K562 (cell line): ENCODE results near the gene STARD6. TPM values are rescaled to one million over a fixed set of nuclear protein-coding genes. Genes with fewer than 3 reads are reported as not detected.

Experiments
- ELF2 ChIP-seq: fragments of 250-450 bp; sonication (Bioruptor Pico); IDR thresholded peaks from 2 replicates; pipeline ENCODE4 v1.5.0; 2021; ENCODE audit warnings: mild to moderate bottlenecking
- HDGF ChIP-seq: fragments of 450-650 bp; IDR thresholded peaks from 2 replicates; pipeline ENCODE4 v1.6.1; 2016
- KDM1A ChIP-seq, 2 experiments: fragments of 450-650 bp; IDR thresholded peaks; 2 replicates each; pipeline ENCODE4 v1.6.1; 2016; ENCODE audit warnings: mild to moderate bottlenecking in 2 of 2
- LCOR ChIP-seq: sonication (generic); formaldehyde crosslinking; IDR thresholded peaks from 2 replicates; pipeline ENCODE4 v1.8.0; 2022; ENCODE audit warnings: mild to moderate bottlenecking, missing genetic modification reagents
- MLX ChIP-seq, 2 experiments: fragments of 450-650 bp in 1 of 2; sonication (generic) in 1 of 2; formaldehyde crosslinking; conservative IDR thresholded peaks; 2 replicates each; pipeline versions ENCODE4 v1.4.0 to v1.8.1; 2020 to 2022; ENCODE audit warnings: mild to moderate bottlenecking in 1 of 2, missing genetic modification reagents in 1 of 2
- REST ChIP-seq, 2 experiments: fragments of 450-650 bp; formaldehyde crosslinking in 1 of 2; IDR thresholded peaks; 2 replicates each; pipeline versions ENCODE4 v1.4.0 to v1.6.1; 2014 to 2020; ENCODE audit warnings: mild to moderate bottlenecking in 2 of 2, borderline replicate concordance in 1 of 2, low read depth in 1 of 2
- SRF ChIP-seq, 2 experiments: fragments of 250-450, 450-650 bp in 1 of 2; sonication (Bioruptor Pico) in 1 of 2; sonication (generic) in 1 of 2; formaldehyde crosslinking; IDR thresholded peaks; 2 replicates each; pipeline versions ENCODE4 v1.5.0 to v1.5.1; 2020 to 2022; ENCODE audit warnings: mild to moderate bottlenecking in 1 of 2, missing genetic modification reagents in 1 of 2
- SRSF3 ChIP-seq: fragments of 200-400 bp; formaldehyde crosslinking; IDR thresholded peaks from 2 replicates; pipeline ENCODE4 v1.6.1; 2016; ENCODE audit warnings: mild to moderate bottlenecking, low read length, moderate library complexity; ENCODE audit not compliant: insufficient read depth
- THAP12 ChIP-seq: fragments of 250-450 bp; sonication (Bioruptor Pico); IDR thresholded peaks from 2 replicates; pipeline ENCODE4 v1.9.0; 2021; ENCODE audit warnings: mild to moderate bottlenecking, inconsistent platforms
- TRIM28 ChIP-seq: fragments of 450-650 bp; IDR thresholded peaks from 2 replicates; pipeline ENCODE4 v1.6.1; 2017
- U2AF2 ChIP-seq: fragments of 200-400 bp; formaldehyde crosslinking; optimal IDR thresholded peaks from 2 replicates; pipeline ENCODE3; 2017; ENCODE audit warnings: low read depth, mild to moderate bottlenecking, low read length
- ZNF384 ChIP-seq: IDR thresholded peaks from 2 replicates; pipeline ENCODE4 v1.6.1; 2012; ENCODE audit warnings: low read depth, low read length, improper control_type of control experiment
- ZNF655 ChIP-seq: fragments of 250-450 bp; sonication (Bioruptor Pico); IDR thresholded peaks from 2 replicates; pipeline ENCODE4 v1.5.0; 2021
- ZNF778 ChIP-seq: fragments of 450-650 bp; formaldehyde crosslinking; IDR thresholded peaks from 2 replicates; pipeline ENCODE4 v1.4.0; 2020; ENCODE audit warnings: mild to moderate bottlenecking, moderate library complexity
- ZZZ3 ChIP-seq: fragments of 450-650 bp; IDR thresholded peaks from 2 replicates; pipeline ENCODE4 v1.6.1; 2016; ENCODE audit warnings: antibody characterized with exemption, mild to moderate bottlenecking, moderate library complexity
- polyA plus RNA-seq, 8 experiments: library from polyadenylated mRNA; depleted of rRNA in 4 of 8; stranded (reverse) in 5 of 8; unstranded in 3 of 8; fragments of >200 nt; fragmentation: Nextera tagmentation in 2 of 8; fragmentation: Illumina TruSeq in 1 of 8; extraction: Ambion mirVana in 2 of 8; extraction: Trizol in 1 of 8; gene quantifications; 2 replicates each; pipeline versions ENCODE4 v1.2.1 to v1.2.3, GENCODE V29; 2011 to 2014; ENCODE audit warnings: inconsistent platforms in 1 of 8, missing spikeins in 1 of 8
- total RNA-seq, 7 experiments: library from RNA; depleted of rRNA in 6 of 7; stranded (reverse); fragments of >200 nt in 6 of 7; fragmentation: Illumina TruSeq in 2 of 7; extraction: Trizol in 2 of 7; gene quantifications; 2 replicates each; pipeline versions ENCODE4 v1.2.1 to v1.2.3, GENCODE V29; 2011 to 2021; ENCODE audit warnings: low replicate concordance in 1 of 7

The STARD6 gene
- total and polyA plus RNA-seq, 9 of the 15 experiments (the other 6 are each of a cell fraction or from before 2014, with no cell fraction given), result 0.11 to 0.15 TPM; not detected in 7

- no peak for TF ChIP-seq THAP12 (CRISPR knock-in tag)
- TF ChIP-seq MLX (CRISPR knock-in tag; conservative IDR thresholded peaks at IDR 0.05), result no peak
- no peak for TF ChIP-seq TRIM28
- TF ChIP-seq LCOR, result no peak
- no peak for TF ChIP-seq ZZZ3
- no peak for TF ChIP-seq SRSF3
- TF ChIP-seq KDM1A (IDR thresholded peaks at IDR 0.05), result peak in 1 of 2 experiments; percentile 46; a peak in 1 of 4 replicates
- no peak for TF ChIP-seq HDGF
- no peak for TF ChIP-seq ZNF655 (CRISPR knock-in tag)
- TF ChIP-seq SRF (CRISPR knock-in tag; IDR thresholded peaks at IDR 0.05), result peak in 1 of 2 experiments; percentile 38; a peak in 1 of 4 replicates
- TF ChIP-seq ELF2 (CRISPR knock-in tag), result no peak
- TF ChIP-seq ZNF778, result no peak
- no peak for TF ChIP-seq ZNF384
- TF ChIP-seq REST (IDR thresholded peaks at IDR 0.05; ENCODE audit: borderline replicate concordance), result no peak
- no peak for TF ChIP-seq REST (CRISPR knock-in tag; IDR thresholded peaks at IDR 0.05; ENCODE audit: low read depth)
- TF ChIP-seq U2AF2, result no peak
Observed at GRCh38 chr18:54357660-54358494, at the start of gene STARD6, which contains the start of gene C18orf54 (continued).
